Fibroblast of lung (primary cell): Measurements from ENCODE around the gene ITGBL1.

ENCODE experiments used
- EZH2 ChIP-seq: IDR thresholded peaks from 2 replicates; pipeline ENCODE4 v1.5.1; 2012; ENCODE audit warnings: low read length, control low read depth, mild to moderate bottlenecking; ENCODE audit errors: missing control alignments
- TF ChIP-seq, protein P1 (sequence below), 2 donors: IDR thresholded peaks in 1 of 2; conservative IDR thresholded peaks in 1 of 2; 1 replicate in 1 of 2; 2 replicates in 1 of 2; pipeline ENCODE4 v1.5.1; 2011 to 2012; ENCODE audit warnings: low read length in 2 of 2, control low read depth in 1 of 2, inconsistent platforms in 1 of 2, low read depth in 1 of 2, mild to moderate bottlenecking in 1 of 2

- TF ChIP-seq, protein P1, sequence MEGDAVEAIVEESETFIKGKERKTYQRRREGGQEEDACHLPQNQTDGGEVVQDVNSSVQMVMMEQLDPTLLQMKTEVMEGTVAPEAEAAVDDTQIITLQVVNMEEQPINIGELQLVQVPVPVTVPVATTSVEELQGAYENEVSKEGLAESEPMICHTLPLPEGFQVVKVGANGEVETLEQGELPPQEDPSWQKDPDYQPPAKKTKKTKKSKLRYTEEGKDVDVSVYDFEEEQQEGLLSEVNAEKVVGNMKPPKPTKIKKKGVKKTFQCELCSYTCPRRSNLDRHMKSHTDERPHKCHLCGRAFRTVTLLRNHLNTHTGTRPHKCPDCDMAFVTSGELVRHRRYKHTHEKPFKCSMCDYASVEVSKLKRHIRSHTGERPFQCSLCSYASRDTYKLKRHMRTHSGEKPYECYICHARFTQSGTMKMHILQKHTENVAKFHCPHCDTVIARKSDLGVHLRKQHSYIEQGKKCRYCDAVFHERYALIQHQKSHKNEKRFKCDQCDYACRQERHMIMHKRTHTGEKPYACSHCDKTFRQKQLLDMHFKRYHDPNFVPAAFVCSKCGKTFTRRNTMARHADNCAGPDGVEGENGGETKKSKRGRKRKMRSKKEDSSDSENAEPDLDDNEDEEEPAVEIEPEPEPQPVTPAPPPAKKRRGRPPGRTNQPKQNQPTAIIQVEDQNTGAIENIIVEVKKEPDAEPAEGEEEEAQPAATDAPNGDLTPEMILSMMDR (conservative IDR thresholded peaks at IDR 0.05 in 1 of 2, IDR thresholded peaks at IDR 0.05 in 1 of 2; ENCODE audit: low read depth in 1 of 2, low read length in 2 of 2) = no peak
- no peak for TF ChIP-seq EZH2
Measured at GRCh38 chr13:101596803-101597202, 144.3 kb downstream of the ITGBL1 start.
